ENCODE data around the gene RARB. TPM values are rescaled to one million over a fixed set of nuclear protein-coding genes. Genes with fewer than 3 reads are reported as not detected.

RARB gene
- total RNA-seq, 2 experiments from 2014 or later: not detected

GRCh38 chr3:25427563-25427941 lies 511 bp upstream of the RARB start:
- no peaks in the 10 kb centered on the region for H3K36me3 Mint-ChIP-seq (ENCODE audit: low read depth)
- POLR2A ChIA-PET: no interaction called here
- H3K9me3 Mint-ChIP-seq: no peaks in the 10 kb centered on the region
- CTCF ChIA-PET: interaction anchor here (0.6 kb wide), 1 partner anchor 1580 kb away, joined by 3 read pairs; no protein-coding TSS in a partner anchor
- peaks cover 40% of the 10 kb centered on the region for H3K27me3 Mint-ChIP-seq
- no peak for DNase-seq
- no peak overlapping the region for H3K27ac Mint-ChIP-seq
- H3K4me3 Mint-ChIP-seq: no peak overlapping the region
- H3K4me1 Mint-ChIP-seq: no peaks in the 10 kb centered on the region

GRCh38 chr3:25428789-25429335 lies 799 bp downstream of the RARB start:
- H3K27ac Mint-ChIP-seq: no peak overlapping the region
- no peaks in the 10 kb centered on the region for H3K4me1 Mint-ChIP-seq
- CTCF ChIA-PET: no interaction called here
- POLR2A ChIA-PET: no interaction called here
- H3K4me3 Mint-ChIP-seq: no peak overlapping the region
- H3K36me3 Mint-ChIP-seq (ENCODE audit: low read depth): no peaks in the 10 kb centered on the region
- no peaks in the 10 kb centered on the region for H3K9me3 Mint-ChIP-seq
- peaks cover 40% of the 10 kb centered on the region for H3K27me3 Mint-ChIP-seq
- DNase-seq: no peak

GRCh38 chr3:25429361-25430286 lies 1.6 kb downstream of the RARB start:
- H3K4me1 Mint-ChIP-seq: no peaks in the 10 kb centered on the region
- H3K4me3 Mint-ChIP-seq: no peak overlapping the region
- no peaks in the 10 kb centered on the region for H3K9me3 Mint-ChIP-seq
- ChIA-PET POLR2A (no interaction called here), CTCF (no interaction called here)
- H3K27ac Mint-ChIP-seq: no peak overlapping the region
- H3K36me3 Mint-ChIP-seq (ENCODE audit: low read depth): no peaks in the 10 kb centered on the region
- no peak for DNase-seq
- peaks cover 40% of the 10 kb centered on the region for H3K27me3 Mint-ChIP-seq

GRCh38 chr3:25430287-25430934 lies 2.3 kb downstream of the RARB start:
- Mint-ChIP-seq H3K4me1 (no peaks in the 10 kb centered on the region), H3K4me3 (no peak overlapping the region), H3K36me3 (ENCODE audit: low read depth) (no peaks in the 10 kb centered on the region), H3K27ac (no peak overlapping the region), H3K9me3 (no peaks in the 10 kb centered on the region), H3K27me3 (peaks cover 38% of the 10 kb centered on the region)
- POLR2A ChIA-PET: no interaction called here
- CTCF ChIA-PET: no interaction called here
- DNase-seq: no peak

GRCh38 chr3:25430935-25431770 lies 3.1 kb downstream of the RARB start:
- peaks cover 38% of the 10 kb centered on the region for H3K27me3 Mint-ChIP-seq
- ChIA-PET CTCF (no interaction called here), POLR2A (no interaction called here)
- H3K27ac Mint-ChIP-seq: no peak overlapping the region
- no peaks in the 10 kb centered on the region for H3K9me3 Mint-ChIP-seq
- no peaks in the 10 kb centered on the region for H3K36me3 Mint-ChIP-seq (ENCODE audit: low read depth)
- DNase-seq: no peak
- no peaks in the 10 kb centered on the region for H3K4me1 Mint-ChIP-seq
- no peak overlapping the region for H3K4me3 Mint-ChIP-seq

- ChIA-PET CTCF (no interaction called here), POLR2A (no interaction called here)
- DNase-seq: no peak
- Mint-ChIP-seq H3K36me3 (ENCODE audit: low read depth) (no peaks in the 10 kb centered on the region), H3K27ac (no peak overlapping the region), H3K9me3 (no peaks in the 10 kb centered on the region), H3K4me1 (no peaks in the 10 kb centered on the region), H3K4me3 (no peak overlapping the region), H3K27me3 (peaks cover 30% of the 10 kb centered on the region)
These were observed 4.2 kb downstream of the RARB start for GRCh38 chr3:25432176-25432720.

GRCh38 chr3:25433106-25433505 lies 5.0 kb downstream of the RARB start:
- CTCF ChIA-PET: no interaction called here
- Mint-ChIP-seq H3K9me3 (no peaks in the 10 kb centered on the region), H3K4me3 (no peak overlapping the region), H3K4me1 (no peaks in the 10 kb centered on the region), H3K27ac (no peak overlapping the region), H3K36me3 (ENCODE audit: low read depth) (no peaks in the 10 kb centered on the region), H3K27me3 (peaks cover 23% of the 10 kb centered on the region)
- POLR2A ChIA-PET: no interaction called here
- no peak for DNase-seq

GRCh38 chr3:25433868-25434267 lies 5.8 kb downstream of the RARB start:
- POLR2A ChIA-PET: no interaction called here

GRCh38 chr3:25437953-25438352 lies 9.9 kb downstream of the RARB start:
- no peak overlapping the region for H3K27ac Mint-ChIP-seq
- ChIA-PET POLR2A (no interaction called here), CTCF (no interaction called here)
- H3K9me3 Mint-ChIP-seq: peaks cover 2% of the 10 kb centered on the region
- no peaks in the 10 kb centered on the region for H3K27me3 Mint-ChIP-seq
- DNase-seq: no peak
- no peak overlapping the region for H3K4me3 Mint-ChIP-seq
- no peaks in the 10 kb centered on the region for H3K4me1 Mint-ChIP-seq
- H3K36me3 Mint-ChIP-seq (ENCODE audit: low read depth): no peaks in the 10 kb centered on the region

More at GRCh38 chr3:25433868-25434267, 5.8 kb downstream of the RARB start:
- no peaks in the 10 kb centered on the region for H3K4me1 Mint-ChIP-seq
- no peak for DNase-seq
- CTCF ChIA-PET: no interaction called here
- peaks cover 16% of the 10 kb centered on the region for H3K27me3 Mint-ChIP-seq
- no peak overlapping the region for H3K4me3 Mint-ChIP-seq
- no peak overlapping the region for H3K27ac Mint-ChIP-seq
- no peaks in the 10 kb centered on the region for H3K36me3 Mint-ChIP-seq (ENCODE audit: low read depth)
- H3K9me3 Mint-ChIP-seq: no peaks in the 10 kb centered on the region

- H3K36me3 Mint-ChIP-seq (ENCODE audit: low read depth): no peaks in the 10 kb centered on the region
- H3K4me1 Mint-ChIP-seq: no peaks in the 10 kb centered on the region
- ChIA-PET POLR2A (no interaction called here), CTCF (no interaction called here)
- H3K9me3 Mint-ChIP-seq: peaks cover 2% of the 10 kb centered on the region
- no peak overlapping the region for H3K27ac Mint-ChIP-seq
- no peak for DNase-seq
- H3K4me3 Mint-ChIP-seq: no peak overlapping the region
- H3K27me3 Mint-ChIP-seq: no peaks in the 10 kb centered on the region
These were observed 10.9 kb downstream of the RARB start for GRCh38 chr3:25438791-25439555.

- Mint-ChIP-seq H3K9me3 (peaks cover 2% of the 10 kb centered on the region), H3K4me1 (no peaks in the 10 kb centered on the region), H3K27me3 (no peaks in the 10 kb centered on the region), H3K36me3 (ENCODE audit: low read depth) (no peaks in the 10 kb centered on the region), H3K27ac (no peak overlapping the region), H3K4me3 (no peak overlapping the region)
- ChIA-PET CTCF (interaction anchor here (1.0 to 1.4 kb wide), 3 partner anchors 14 to 47 kb away, joined by 3 to 4 read pairs (median 3); no protein-coding TSS in a partner anchor), POLR2A (no interaction called here)
- no peak for DNase-seq
These were observed 13.3 kb downstream of the RARB start for GRCh38 chr3:25441234-25441856.

GRCh38 chr3:25442486-25442885 lies 14.4 kb downstream of the RARB start:
- DNase-seq: no peak
- no peak overlapping the region for H3K27ac Mint-ChIP-seq
- H3K4me1 Mint-ChIP-seq: no peaks in the 10 kb centered on the region
- H3K27me3 Mint-ChIP-seq: no peaks in the 10 kb centered on the region
- H3K4me3 Mint-ChIP-seq: no peak overlapping the region
- POLR2A ChIA-PET: no interaction called here
- CTCF ChIA-PET: interaction anchor here (1.4 kb wide), 1 partner anchor 46 kb away, joined by 3 read pairs; no protein-coding TSS in a partner anchor
- no peaks in the 10 kb centered on the region for H3K36me3 Mint-ChIP-seq (ENCODE audit: low read depth)
- H3K9me3 Mint-ChIP-seq: peaks cover 2% of the 10 kb centered on the region
